ENCODE measurements around the gene PPP2R5E.

The PPP2R5E gene

DNA sequence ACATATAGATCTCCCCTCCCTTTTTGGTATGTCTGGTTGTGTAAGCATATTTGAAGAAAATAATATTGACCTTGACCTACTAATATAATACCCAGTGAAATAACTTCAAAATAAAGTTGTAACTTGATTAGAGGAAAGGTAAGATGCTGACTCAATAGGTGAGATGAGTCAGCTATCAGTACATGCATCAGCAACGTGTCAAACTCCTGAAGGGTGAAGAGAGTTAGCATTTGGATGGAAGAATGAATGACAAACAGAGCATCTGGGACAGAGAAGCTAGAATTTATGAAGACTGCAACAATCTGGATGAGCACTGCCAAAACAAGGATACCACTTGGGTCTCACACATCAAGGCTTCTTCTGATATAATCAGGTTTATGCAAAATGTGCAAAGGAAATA, 74.9 kb downstream of the PPP2R5E start:
- DNase-seq: no peak

DNA sequence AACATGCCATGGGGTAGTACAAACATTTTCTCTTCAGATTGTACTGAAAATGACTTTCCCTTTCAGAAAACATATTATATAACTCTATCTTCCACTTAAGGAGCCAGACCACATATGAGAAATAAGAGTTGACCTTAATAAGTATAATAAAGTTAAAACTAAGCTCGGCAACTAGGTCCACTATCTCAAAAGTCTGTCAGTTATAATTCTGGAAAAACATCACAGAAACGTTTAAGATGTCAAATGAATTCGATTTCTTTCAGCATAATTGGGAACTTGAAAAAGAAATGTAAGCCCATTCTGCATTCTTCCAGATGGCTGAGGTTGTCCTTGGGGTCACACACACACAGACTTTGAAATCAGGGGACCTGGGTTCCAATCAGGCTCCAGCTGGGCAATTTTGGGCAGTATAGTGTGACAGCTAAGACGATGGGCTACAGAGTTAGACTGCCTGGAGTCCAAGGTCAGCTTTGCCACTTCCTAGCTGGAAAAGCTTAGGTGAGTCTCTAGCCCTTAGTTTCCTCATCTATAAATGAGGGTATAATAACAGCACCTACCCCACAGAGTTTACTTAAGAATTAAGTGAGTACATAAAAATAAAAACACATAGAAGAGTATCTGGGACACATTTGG, 75.6 kb downstream of the PPP2R5E start:
- DNase-seq: no peak

DNA sequence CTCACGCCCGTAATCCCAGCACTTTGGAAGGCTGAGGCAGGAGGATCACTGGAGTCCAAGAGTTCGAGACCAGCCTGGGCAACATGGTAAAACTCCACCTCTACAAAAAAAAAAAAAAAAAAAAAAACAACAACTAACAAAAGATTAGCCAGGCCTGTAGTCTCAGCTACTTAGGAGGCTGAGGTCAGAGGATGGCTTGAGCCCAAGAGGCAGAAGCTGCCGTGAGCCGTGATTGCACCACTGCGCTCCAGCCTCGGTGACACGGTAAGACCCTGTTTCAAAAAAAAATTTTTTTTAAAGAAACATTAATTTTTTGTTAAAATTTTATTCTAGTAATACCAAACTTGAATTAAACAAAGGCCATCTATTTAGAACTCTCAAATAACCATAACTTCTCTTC, 77.8 kb downstream of the PPP2R5E start:
- DNase-seq: no peak

DNA sequence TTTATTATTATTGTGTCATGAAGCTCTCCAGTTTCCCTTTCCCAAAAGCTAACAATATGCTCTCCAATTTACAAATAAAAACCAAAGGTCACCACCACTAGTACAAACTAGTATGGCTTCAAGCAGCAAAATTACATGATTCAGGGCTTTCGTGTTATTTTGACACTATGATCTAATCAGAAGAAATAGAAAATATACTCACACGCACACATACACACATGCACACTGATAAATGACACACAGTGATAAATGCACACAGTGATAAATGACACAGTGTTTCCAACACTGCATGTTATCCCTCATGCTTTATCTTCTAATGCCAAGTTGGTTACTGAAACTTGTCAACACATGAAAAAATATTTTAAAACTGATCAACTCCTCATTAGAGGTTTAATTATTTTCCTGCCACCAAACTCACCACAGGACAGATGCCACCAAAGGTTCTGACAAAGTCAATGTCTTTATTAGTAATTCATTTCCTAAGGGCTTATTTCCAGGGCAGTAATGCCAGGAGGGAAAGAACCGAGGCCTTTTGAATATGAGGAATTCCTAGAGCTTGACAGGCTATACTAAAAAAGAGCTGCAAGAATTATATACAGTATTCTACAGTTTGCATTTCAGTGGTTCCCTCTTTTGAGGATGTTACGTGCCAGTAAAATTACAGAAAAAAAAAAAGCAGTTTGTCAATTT, 82.4 kb downstream of the PPP2R5E start:
- no peak for DNase-seq

DNA sequence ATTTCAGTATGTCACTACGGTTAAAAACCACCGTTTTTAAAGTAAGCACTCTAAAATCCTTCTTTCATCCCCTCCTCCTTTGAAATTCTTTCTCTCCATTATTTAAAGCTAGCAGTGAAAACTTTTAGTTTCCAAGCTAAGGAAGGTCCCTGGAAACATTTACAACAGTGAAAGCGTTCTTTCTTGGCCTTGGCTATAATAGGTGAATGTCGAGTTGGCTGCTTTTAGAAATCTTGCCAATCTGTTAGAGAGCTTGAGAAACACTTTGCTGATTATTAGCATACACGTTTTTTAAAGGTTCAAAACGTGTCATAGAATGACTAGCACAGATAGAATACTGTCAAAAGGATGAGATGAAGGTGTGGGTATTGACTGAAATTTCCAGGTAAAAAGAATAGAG, 83.4 kb downstream of the PPP2R5E start:
- DNase-seq: no peak

DNA sequence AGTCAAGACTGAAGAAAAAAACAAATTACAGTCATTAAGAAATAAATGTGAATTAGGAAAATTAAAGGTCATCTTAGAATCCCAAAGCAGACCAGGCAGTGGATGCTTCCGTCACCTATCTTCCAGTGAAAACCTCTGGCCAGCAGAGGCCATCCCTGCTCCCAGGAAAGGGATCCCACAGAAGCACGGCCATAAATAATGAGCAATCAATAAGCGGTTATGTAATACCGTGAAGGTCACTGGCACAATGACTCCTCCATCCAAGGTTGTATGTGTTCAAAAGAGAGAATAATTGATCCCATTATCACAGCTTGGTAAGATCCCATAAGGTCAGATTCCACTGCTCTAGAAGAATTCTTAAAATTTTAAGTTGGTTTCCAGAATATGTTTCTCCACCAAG, 85.7 kb downstream of the PPP2R5E start:
- no peak for DNase-seq

DNA sequence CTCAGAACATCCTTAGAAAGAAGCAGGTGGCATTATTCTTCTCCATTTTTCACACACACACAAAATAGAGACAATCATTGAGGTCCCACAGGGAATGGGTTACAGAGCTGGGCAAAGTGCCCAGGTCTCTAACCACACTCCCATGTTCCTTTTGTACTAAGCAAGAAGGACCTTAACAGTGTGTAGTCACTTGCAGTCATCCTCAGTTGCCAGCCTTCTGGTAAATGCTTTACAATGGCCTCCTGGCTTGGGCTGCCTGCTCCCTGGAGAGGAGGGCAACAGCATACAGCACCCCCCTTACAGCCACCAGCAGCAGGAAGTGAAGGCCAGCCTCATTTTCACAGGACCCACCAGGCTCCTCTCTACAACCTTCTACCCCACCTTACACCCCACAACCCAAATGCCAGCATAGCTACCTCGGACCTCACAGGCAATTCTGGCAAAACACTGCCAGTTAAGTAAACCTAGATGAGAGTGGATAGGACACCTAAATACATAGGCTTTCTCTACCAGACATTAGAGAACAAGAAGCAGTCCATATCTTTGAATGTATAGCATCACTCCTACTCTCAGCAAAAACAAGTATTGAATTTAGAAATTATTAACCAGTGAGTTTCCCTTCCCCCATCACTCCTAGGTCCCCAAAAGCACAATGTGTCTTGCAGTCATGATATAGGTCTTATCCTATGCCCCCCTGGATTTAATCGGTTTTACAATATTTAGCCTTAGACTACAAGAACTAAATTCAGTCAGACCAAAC, 88.1 kb downstream of the PPP2R5E start:
- DNase-seq: peak; percentile 68

DNA sequence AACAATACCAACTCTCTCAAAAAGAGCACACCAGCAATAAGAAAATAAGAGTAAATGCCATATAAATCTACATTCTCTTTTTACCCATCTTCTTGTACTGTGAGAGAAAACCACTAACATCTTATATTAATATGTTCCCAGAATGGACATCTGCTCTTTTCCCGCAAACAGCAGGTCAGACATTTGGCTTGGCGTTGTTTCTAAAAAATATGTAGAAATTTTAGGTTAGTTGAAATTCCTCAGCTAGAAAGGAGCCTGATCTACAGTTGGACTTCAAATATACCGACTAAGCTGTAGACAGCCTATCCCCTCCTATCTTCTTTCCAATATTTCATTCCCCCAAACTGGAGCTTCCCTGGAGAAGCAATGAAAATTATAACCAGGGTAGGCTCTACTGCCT, 88.7 kb downstream of the PPP2R5E start:
- DNase-seq: no peak

DNA sequence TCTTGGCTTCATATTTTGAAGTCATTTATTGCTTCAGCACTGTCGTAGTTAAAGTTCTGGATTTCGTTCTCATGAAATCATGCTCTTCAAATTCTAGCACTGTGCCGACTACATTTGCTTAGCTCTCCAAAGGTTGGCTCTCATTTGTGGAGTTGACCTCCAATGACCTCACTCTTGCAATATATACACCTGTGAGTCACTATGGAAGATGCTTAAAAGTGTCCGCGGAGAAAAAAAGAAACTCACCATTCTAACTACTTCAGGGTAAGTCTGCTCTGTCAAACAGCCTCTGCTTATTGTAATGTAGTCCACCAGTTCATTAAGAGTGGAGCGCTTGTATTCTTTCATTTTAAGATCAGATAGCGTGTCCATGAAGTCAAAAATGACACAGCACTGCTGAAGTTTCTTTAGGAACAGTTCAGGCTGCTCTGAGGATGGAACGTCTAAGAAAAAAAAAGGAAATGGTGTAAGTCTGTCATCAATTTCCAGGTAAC, 89.7 kb downstream of the PPP2R5E start:
- no peak for DNase-seq

DNA sequence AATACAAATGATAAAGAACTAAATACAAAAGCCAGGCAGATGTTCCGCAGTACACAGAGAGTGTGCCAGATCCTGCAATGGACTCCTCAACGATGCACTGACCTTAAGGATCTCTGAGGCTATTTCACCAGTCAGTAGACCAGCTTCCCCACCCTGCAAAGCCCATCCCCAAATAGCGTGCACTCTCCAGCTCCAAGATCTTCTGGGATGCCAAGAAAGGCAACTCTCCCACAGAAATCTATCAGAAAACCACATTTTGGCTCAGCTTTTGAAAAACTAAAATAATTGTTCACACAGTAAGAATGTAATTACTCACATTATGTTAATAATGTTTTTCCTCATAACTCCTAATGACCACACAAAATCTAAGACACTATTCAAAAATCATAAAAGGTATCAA, 90.4 kb downstream of the PPP2R5E start:
- DNase-seq: no peak

DNA sequence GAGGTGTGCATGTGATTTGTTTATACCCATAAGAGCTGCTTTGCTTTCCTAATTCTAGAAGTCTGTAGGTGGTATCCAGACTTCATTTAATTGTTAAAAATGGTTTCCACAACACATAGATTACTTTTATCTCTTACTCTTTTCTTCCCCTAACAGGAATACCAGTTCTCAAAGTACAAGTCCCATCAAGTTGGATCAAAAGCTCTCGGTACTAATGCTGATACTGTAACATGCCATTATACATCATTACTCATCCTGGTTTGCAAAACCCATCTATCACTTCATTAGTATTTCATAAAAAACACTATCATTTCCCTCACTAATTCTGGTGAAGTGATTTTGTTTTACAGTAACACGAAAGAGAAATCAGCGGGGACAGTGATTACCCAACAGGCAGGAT, 94.3 kb downstream of the PPP2R5E start:
- DNase-seq: no peak

DNA sequence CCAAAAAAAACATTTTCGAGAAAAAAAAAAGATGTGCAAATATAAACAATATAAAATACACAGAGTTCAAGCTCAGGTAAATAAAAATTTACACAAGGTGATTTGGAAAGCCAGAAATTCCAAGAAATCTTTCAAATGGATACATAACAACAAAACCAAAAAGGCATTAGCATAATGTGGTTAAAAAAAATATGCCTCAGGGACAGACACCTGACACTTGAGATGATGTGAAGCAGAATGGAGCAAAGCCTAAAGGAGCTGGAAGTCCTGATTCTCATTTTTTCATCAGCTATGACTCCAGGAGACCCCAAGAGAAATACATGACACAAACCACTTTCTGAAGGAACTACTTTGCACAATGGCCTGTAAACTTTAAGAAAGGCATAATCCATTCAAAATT, 98.6 kb downstream of the PPP2R5E start:
- DNase-seq: no peak

DNA sequence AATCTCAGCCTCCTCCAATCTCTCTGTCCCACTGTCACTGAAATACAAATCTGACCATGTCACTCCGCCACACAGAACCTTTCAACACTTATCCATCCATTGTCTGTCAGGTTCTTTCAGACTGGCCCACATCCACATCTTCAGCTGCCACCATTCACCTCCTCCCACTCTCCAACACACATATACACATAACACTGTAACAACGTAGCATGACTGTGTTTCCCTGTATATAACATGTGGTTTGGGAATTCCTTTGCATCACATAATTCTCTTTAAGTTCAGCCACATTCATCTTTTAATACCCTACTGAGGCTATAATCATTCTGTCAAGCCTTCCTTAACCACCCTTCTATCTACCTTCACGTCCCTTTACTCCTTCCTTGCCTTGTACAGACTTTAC, 99.2 kb downstream of the PPP2R5E start:
- DNase-seq: no peak

DNA sequence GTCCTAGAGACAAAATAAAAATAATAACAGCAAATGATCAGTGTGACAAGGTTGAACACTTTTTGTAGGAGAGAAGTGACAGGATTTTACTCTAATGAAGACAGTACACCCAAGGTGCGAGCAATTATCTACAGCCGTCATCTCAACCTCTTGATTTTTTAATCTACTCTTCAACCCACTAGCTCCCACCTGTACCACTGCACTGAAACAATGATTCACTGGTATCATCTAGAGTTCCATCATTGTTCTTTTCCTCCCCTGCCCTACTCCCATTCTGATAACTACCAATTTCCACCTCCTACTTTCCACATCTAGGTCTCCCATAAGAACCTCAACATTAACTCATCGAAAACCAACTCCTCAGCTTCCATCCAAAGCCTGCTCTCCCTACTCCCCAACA, 99.8 kb downstream of the PPP2R5E start:
- DNase-seq: no peak

DNA sequence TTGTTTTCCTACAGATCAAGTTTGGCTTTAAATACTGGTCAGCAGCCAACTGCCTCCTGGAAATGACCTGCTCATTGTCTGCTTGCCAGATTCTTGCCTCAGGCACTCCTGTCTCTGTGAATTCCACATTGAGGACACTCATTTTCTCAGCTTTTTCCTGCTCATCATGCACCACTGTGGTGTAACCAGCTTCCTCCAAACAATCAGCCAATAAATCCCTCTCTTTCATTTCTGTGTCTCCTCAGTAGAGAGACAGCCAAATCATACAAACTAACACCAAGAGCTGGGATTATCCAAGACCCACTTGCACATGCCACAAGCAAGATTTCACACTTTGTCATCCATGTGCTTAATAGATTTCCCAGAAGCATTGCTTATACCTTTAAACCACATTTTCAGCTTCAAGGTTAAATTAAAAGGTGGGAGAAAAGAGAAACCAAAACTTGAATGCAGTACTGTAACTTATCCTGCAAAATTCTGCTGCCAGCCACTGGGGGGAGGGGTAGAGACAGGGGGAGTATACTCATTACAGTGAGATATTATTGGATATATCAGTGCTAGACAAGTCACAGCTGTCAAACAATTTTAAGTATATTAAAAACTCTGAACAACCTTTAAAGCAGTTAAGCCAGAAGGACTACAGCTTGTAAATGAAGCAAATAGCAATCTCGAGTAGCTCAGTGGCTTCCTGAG, 105.0 kb downstream of the PPP2R5E start:
- DNase-seq: peak; percentile 12

DNA sequence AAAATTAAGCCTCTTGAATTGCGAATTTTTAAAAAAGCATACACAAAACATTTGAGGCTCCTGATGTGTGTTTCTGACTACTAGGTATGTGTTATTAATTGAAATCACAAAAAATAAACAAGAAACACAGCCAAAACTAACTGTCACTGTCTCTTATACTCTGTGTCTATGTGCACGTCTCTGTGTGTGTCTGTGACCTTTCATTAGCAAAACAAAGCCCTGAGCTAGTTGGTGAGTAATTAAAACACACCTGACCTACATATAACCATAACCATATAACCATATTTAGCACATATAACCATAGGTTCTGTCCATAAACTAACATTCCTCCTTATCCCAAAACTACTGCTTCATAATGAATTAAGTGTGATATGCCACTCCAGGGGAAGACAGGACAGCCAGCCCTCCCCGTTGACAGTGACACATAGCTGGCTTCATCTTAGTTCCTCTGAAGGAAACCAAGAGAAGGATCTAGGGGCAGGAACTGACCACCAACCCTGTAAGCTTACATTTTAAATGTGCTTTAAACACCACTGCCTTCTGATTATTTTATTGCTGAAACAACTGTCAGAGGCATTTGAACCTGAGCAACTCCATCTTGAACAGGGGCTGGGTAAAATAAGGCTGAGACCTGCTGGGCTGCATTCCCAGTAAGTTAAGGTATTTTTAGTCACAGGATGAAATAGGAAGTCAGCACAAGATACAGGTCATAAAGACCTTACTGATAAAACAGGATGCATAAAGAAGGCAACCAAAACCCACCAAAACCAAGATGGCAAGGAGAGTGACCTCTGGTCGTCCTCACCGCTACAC, 106.7 kb downstream of the PPP2R5E start:
- no peak for DNase-seq

DNA sequence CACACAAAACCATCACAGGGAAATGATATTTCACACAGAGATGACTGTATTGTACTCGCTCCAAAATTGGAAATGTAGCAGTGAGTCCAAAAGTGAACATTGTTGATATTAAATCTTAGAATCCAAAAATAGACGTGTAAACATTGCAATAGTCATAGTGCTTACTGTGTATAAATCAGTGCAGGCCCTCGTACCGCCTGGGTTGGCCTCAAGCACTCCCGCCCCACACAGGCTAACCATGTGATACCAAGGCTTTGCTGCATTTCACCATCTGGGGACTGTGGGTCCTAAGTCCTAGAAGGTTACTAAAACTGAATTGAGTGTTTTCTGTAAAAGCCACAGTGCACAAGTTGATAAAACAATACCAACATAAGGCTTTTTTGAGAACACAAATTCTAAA, 107.3 kb downstream of the PPP2R5E start:
- DNase-seq: no peak

DNA sequence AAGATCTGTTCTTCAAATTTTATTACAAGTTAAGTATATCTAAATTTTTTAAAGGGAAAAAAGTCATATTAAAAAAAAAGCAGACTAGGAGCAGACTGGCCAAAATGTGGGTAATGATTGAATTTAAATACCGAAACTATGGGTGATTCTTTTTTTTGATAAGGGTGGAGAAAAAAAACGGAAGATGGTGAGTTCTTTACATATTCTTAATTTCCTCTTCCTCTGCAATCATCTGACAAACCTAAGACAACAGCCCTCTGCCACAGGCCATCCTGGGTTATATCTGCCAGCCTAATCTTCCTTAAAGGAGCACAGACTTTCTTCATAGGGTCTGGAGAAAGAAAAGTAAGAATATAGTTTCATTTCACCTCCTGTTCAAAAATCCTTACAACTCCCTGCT, 108.0 kb downstream of the PPP2R5E start:
- no peak for DNase-seq

DNA sequence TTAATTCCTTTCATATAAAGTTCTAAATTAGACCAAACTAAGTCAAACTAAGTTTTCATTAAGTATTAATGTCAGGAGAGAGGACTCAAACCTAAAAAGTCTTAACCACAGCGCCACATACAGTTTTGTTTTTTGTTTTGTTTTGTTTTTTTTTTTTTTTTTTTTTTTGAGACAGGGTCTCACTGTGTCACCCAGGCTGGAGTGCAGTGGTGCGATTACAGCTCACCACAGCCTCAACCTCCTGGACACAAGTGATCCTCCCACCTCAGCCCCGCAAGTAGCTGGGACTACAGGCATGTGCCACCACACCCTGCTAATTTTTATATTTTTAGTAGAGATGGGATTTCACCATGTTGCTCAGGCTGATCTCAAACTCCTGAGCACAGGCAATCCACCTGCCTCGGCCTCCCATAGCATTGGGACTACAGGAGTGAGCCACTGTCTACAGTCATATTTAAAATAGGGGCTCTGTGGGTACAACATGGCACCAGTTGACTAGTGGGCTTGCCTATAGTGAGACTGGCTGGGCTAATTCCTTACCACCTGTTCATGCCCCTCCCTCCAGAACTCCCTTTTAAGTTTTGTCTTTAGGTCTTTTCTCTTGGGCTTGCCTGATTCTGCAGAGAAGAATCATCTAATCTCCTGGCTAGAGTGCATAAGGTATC, 110.2 kb downstream of the PPP2R5E start:
- DNase-seq: no peak

DNA sequence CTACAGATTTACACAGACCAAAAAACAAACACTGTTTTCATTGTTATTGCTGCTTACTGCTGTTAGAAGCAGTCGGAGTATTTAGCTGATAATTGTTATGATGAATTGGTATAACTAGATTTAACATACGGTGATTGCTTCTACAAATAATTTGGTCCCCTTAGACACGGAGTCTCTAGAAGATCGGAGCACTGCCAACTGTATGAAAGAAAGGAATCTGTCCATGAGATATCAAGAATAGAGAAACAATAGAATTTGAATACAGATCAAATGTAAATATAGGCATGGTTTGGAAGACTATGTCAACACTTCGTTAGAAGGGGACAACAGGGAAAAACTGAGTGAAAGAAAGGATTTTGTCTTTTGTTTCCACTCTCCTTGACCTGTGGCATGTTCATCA, 110.9 kb downstream of the PPP2R5E start:
- peak; percentile 18 for DNase-seq

DNA sequence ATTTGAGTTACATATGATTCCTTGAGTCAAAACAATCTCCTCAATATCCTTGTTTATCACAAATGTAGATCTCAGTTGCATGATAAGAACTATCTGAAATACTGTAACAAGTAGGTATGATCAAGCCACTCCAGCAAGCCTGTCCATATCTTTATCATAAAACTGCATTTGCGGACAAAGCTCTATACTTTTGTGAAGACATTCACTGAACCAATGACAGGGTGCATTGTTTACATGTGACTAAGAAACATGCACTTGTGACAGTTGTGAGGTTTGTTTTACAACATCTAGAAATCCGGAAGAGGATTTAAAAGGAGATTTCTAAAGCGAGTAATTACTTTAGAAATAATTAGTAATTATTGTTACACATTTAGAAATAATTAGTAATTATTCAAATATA, 111.7 kb downstream of the PPP2R5E start:
- no peak for DNase-seq

DNA sequence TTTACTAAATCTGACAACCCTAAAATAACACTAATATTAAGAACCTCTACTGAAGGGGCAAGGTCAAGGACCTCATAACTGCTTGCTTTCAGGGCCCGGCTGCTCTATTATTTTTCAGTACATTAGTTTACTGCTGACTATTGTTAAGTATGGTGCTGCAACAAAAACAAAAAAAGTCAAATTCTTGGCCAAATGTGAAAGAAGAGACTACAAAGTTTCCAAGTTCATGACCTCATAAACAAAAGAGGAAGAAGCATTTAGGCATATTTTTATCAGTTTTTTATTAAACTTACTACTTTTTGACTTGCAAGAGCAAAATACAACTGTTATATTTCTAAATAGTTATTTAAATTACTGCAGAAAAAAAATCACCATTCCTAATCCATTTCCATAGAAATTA, 114.7 kb downstream of the PPP2R5E start:
- no peak for DNase-seq
